Uterus (tissue), 4 donors: Measurements from ENCODE around the gene BTBD9. TPM values are rescaled to one million over a fixed set of nuclear protein-coding genes. Genes with fewer than 3 reads are reported as not detected.

ENCODE experiments used
- DNase-seq, 2 donors: peaks; one replicate each; pipeline ENCODE4 v3.0.0-alpha.2; 2019 to 2020
- H3K27ac ChIP-seq, 2 donors: fragments of 200-600 bp; sonication (generic); 1 replicate in 1 of 2; 2 replicates in 1 of 2; pipeline ENCODE4 v1.5.1; 2016 to 2018
- H3K27me3 ChIP-seq, 2 donors: fragments of 200-600 bp; sonication (generic); one replicate each; pipeline ENCODE4 v1.5.1; 2018 to 2019; ENCODE audit warnings: control low read depth in 1 of 2
- H3K36me3 ChIP-seq, 2 donors: fragments of 200-600 bp; sonication (generic); one replicate each; pipeline ENCODE4 v1.5.1; 2019; ENCODE audit warnings: control low read depth in 1 of 2
- H3K4me1 ChIP-seq, 2 donors: fragments of 200-600 bp; sonication (generic); one replicate each; pipeline ENCODE4 v1.5.1; 2018 to 2019; ENCODE audit warnings: control low read depth in 1 of 2
- H3K4me3 ChIP-seq, 2 donors: fragments of 200-600 bp; sonication (generic); 1 replicate in 1 of 2; 2 replicates in 1 of 2; pipeline ENCODE4 v1.5.1; 2018 to 2019; ENCODE audit warnings: mild to moderate bottlenecking in 1 of 2
- H3K9me3 ChIP-seq, 2 donors: fragments of 200-600 bp; sonication (generic); one replicate each; pipeline ENCODE4 v1.5.1; 2019; ENCODE audit warnings: control low read depth in 1 of 2
- POLR2A ChIP-seq, 2 donors: fragments of 450-650 bp; IDR thresholded peaks; one replicate each; pipeline ENCODE4 v1.6.1; 2016; ENCODE audit warnings: antibody characterized with exemption in 2 of 2, mild to moderate bottlenecking in 1 of 2, moderate library complexity in 1 of 2
- intact Hi-C: fragments of 100-400 bp; cut with DNase I; formaldehyde crosslinking; loops from one replicate; pipeline ENCODE4 v1.15.1; 2023; ENCODE audit warnings: low total_unique reads
- total RNA-seq, 4 donors: library from RNA; depleted of rRNA in 3 of 4; stranded (reverse); fragments of >200 nt in 3 of 4; gene quantifications; one replicate each; pipeline versions ENCODE4 v1.1.0 to v1.2.4, GENCODE V29; 2014 to 2023
- TF ChIP-seq, protein P1 (sequence below), 4 experiments: fragments of 200-600 bp in 2 of 4; fragments of 450-650 bp in 2 of 4; sonication (generic) in 2 of 4; IDR thresholded peaks; one replicate each; pipeline ENCODE4 v1.5.1; 2016 to 2019; ENCODE audit warnings: antibody characterized with exemption in 4 of 4, mild to moderate bottlenecking in 2 of 4, moderate library complexity in 1 of 4
- donor health status: DM: yes; HTN: yes; CAD: no.

The BTBD9 gene
- total RNA-seq, 4 donors from 2014 or later = 10.3 to 50.3 (median 34.4) TPM

DNA sequence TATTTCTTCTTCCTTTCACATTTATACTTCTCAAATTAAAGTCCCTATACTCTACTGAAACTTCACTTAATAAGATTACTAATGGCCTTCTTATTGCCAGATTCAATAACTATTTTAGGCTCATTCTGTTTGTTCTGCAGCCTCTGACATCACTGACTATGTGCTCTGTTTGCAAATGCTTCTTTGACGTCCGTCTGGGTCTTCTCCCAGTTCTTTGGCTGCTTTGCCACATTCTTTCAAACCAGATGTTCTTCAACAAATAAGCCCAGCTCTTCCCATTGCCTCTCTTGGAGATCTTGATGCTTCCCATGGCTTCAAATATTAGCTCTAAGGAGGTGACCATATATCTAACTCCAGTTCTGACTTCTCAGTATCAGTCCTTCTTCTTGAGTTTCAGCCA, 117.4 kb downstream of the BTBD9 start:
- Histone ChIP-seq H3K4me1 (no peaks in the 10 kb centered on the region), H3K9me3 (peaks cover 0 to 5% of the 10 kb centered on the region in 2 donors), H3K36me3 (no peaks in the 10 kb centered on the region), H3K27me3 (no peaks in the 10 kb centered on the region), H3K4me3 (no peak overlapping the region), H3K27ac (peak overlapping the region in 1 of 2 donors; percentile 22)
- TF ChIP-seq POLR2A (IDR thresholded peaks at IDR 0.05) = no peak
- TF ChIP-seq, protein P1, sequence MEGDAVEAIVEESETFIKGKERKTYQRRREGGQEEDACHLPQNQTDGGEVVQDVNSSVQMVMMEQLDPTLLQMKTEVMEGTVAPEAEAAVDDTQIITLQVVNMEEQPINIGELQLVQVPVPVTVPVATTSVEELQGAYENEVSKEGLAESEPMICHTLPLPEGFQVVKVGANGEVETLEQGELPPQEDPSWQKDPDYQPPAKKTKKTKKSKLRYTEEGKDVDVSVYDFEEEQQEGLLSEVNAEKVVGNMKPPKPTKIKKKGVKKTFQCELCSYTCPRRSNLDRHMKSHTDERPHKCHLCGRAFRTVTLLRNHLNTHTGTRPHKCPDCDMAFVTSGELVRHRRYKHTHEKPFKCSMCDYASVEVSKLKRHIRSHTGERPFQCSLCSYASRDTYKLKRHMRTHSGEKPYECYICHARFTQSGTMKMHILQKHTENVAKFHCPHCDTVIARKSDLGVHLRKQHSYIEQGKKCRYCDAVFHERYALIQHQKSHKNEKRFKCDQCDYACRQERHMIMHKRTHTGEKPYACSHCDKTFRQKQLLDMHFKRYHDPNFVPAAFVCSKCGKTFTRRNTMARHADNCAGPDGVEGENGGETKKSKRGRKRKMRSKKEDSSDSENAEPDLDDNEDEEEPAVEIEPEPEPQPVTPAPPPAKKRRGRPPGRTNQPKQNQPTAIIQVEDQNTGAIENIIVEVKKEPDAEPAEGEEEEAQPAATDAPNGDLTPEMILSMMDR (IDR thresholded peaks at IDR 0.05) = no peak
- DNase-seq = peak; percentile 16 to 34
- intact Hi-C loops = no loop called here

DNA sequence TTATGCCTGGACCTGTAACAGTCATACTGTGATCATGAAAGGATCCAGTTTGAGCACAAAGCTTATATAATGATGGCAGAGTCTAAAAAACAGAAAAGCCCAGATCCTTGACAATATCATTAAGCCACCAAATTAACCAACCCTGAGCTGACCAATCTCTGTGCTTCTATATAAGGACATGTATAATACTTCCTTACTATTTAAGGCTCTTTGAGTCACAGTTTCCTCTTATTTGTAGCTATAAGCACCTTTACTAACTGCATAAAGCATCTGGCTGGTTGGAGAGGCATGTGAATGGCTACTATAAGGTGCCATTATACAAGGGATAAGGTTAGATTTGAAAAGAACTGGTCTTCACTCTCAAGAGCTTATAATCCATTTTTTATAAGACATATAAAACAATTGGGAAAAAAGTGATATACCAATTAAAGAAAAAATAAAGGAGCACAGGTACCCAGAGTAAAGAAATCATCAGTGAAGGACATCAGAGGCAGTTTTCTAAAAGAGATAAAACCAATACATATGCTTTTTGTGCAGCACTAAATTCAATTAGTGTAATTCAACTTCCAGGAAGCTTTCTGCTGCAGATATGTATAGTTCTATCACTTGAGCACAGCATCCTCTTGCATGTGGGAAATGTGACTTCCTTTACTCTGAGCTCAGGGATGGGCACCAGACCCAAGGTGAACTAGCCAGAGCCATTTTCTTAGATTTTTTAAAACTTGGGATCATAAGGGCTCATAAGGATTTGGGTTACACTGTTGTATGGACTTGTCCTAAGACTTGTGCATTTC, 121.0 kb downstream of the BTBD9 start:
- H3K27ac ChIP-seq = no peak overlapping the region
- no peak overlapping the region for H3K4me3 ChIP-seq
- no peaks in the 10 kb centered on the region for H3K27me3 ChIP-seq
- no peaks in the 10 kb centered on the region for H3K9me3 ChIP-seq
- TF ChIP-seq, protein P1 (IDR thresholded peaks at IDR 0.05) = no peak
- TF ChIP-seq POLR2A (IDR thresholded peaks at IDR 0.05) = no peak
- no peaks in the 10 kb centered on the region for H3K4me1 ChIP-seq
- intact Hi-C loops = no loop called here
- no peak for DNase-seq
- no peaks in the 10 kb centered on the region for H3K36me3 ChIP-seq

DNA sequence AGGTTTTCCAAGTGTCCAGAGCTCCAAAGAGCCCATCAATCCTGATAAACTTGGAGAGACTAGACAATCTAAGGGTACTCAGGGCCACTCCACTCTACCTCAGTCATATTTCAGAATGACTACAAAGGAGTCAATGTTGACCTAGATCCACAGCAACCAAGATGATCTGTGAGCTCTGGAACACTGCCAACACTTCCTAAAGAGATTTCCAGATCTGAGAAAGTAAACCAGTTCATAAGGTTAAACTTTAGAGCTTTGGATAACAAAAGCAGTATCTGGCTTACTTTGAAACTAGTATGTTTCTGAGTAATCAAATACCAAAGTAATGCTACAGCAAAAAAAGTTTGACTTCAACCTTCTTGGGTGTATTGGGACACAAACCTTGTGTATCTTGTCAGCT, 122.7 kb downstream of the BTBD9 start:
- Histone ChIP-seq H3K36me3 (no peaks in the 10 kb centered on the region), H3K4me3 (no peak overlapping the region), H3K27ac (no peak overlapping the region), H3K27me3 (no peaks in the 10 kb centered on the region), H3K4me1 (no peaks in the 10 kb centered on the region), H3K9me3 (no peaks in the 10 kb centered on the region)
- intact Hi-C loops = no loop called here
- no peak for DNase-seq
- TF ChIP-seq, protein P1 (IDR thresholded peaks at IDR 0.05) = no peak
- no peak for TF ChIP-seq POLR2A (IDR thresholded peaks at IDR 0.05)

DNA sequence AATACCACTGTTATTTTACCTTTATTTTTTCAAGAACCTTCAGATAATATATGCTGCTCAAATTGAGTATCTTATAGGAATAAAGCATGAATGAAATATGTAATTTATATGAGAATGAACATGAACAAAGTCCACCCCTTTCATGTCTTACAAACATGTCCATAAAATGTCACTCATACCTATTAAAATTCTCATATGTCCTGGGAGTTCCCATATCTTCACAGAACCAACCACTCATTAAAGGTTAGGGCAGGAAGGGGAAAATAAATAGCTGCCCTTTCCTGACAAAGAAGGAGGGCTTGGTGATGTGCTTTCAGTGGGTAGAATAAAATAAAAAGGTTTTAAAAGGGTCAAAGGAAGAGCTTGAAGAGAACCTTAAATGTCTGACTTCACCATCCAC, 125.3 kb downstream of the BTBD9 start:
- Histone ChIP-seq H3K9me3 (no peaks in the 10 kb centered on the region), H3K27ac (no peak overlapping the region), H3K36me3 (no peaks in the 10 kb centered on the region), H3K4me3 (no peak overlapping the region), H3K4me1 (no peaks in the 10 kb centered on the region), H3K27me3 (no peaks in the 10 kb centered on the region)
- intact Hi-C loops = no loop called here
- TF ChIP-seq, protein P1 (IDR thresholded peaks at IDR 0.05) = no peak
- TF ChIP-seq POLR2A (IDR thresholded peaks at IDR 0.05) = no peak
- no peak for DNase-seq

DNA sequence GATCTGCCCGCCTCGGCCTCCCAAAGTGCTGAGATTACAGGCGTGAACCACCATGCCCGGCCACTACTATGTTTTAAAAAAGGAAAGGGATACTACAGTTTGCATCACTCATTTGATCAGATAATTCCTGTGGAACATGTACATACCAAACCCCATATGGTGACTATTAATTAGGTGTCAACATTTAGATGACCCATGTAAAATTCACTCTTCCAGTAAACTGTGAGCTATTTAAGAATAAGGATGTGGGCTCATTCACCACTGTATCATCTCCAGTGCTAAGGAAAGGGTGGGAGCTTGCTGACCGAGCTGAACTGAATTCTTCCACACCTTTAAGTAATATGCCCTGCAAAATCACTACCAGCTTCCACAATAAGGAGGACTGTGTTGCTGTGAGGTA, 127.5 kb downstream of the BTBD9 start:
- no peaks in the 10 kb centered on the region for H3K9me3 ChIP-seq
- no peaks in the 10 kb centered on the region for H3K36me3 ChIP-seq
- DNase-seq = no peak
- no peak for TF ChIP-seq POLR2A (IDR thresholded peaks at IDR 0.05)
- no peaks in the 10 kb centered on the region for H3K4me1 ChIP-seq
- H3K27me3 ChIP-seq = no peaks in the 10 kb centered on the region
- H3K4me3 ChIP-seq = no peak overlapping the region
- intact Hi-C loops = no loop called here
- no peak overlapping the region for H3K27ac ChIP-seq
